ENCODE data around the gene SH3RF1.

- no peak for TF ChIP-seq TAF1 (IDR thresholded peaks at IDR 0.05; ENCODE audit: low read depth, low read length)
- TF ChIP-seq POLR2A (IDR thresholded peaks at IDR 0.05; ENCODE audit: low read depth, low read length): no peak
- TF ChIP-seq POLR2AphosphoS5 (IDR thresholded peaks at IDR 0.05; ENCODE audit: low read depth, low read length): no peak
- no peak for TF ChIP-seq SPI1 (IDR thresholded peaks at IDR 0.05; ENCODE audit: low read depth, low read length)
Measured at GRCh38 chr4:169116270-169116901, 154.4 kb downstream of the SH3RF1 start.

Measured in GM12891 (cell line).